CD4-positive, alpha-beta T cell treated with Interleukin-4 for 1 hour (primary cell): ENCODE measurements around the gene NCKAP5.

Experiments used
- DNase-seq, 2 donors: peaks; one replicate each; pipeline ENCODE4 v3.0.0-alpha.2; 2020 to 2022

Gene NCKAP5

GRCh38 chr2:133452583-133452982 lies 115.7 kb downstream of the NCKAP5 start:
- DNase-seq = no peak

DNA sequence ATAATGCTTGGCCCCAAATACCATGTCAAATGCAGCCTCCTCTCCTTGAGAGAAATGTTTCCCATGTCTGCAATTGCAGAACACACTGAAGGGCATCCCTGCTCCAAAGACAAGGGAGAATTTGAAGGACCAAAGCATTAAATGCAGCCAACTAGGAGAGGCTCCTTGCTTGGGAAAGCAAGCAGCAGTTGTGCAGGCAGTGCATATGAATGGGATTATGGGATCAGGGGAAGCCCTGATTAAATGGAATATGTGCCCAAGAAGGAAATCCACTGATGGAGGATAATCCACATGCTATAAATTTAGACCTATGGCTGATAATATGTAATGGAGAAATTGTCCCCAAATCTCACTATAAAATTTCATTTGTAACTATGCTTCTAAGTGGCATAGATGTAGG lies 116.1 kb downstream of the NCKAP5 start:
- no peak for DNase-seq

GRCh38 chr2:133448195-133448594 lies 120.1 kb downstream of the NCKAP5 start:
- no peak for DNase-seq

- no peak for DNase-seq
Observed at GRCh38 chr2:133447303-133447702, 121.0 kb downstream of the NCKAP5 start.

- DNase-seq = no peak
Observed at GRCh38 chr2:133444465-133444864, 123.8 kb downstream of the NCKAP5 start.

DNA sequence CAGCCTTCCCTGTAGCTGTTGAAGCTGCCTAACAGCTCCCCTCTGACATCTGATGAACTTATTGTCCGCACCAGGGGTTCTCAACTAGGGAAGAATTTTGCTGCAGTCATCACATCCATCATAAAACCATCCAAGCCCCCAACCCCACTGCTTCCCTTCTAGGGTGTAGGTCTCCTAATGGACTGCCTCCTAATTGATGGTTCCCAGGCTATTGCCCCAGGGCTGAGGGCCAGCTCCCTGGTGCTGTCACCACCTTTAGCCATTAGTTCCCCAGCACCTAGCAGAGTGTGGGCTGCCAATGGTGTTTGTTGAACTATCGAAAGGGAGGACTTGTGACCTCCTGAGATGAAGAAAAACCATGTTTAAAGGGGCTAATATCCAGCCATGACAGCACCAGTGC lies 125.9 kb downstream of the NCKAP5 start:
- no peak for DNase-seq

GRCh38 chr2:133439565-133439920 lies 128.7 kb downstream of the NCKAP5 start:
- no peak for DNase-seq

DNA sequence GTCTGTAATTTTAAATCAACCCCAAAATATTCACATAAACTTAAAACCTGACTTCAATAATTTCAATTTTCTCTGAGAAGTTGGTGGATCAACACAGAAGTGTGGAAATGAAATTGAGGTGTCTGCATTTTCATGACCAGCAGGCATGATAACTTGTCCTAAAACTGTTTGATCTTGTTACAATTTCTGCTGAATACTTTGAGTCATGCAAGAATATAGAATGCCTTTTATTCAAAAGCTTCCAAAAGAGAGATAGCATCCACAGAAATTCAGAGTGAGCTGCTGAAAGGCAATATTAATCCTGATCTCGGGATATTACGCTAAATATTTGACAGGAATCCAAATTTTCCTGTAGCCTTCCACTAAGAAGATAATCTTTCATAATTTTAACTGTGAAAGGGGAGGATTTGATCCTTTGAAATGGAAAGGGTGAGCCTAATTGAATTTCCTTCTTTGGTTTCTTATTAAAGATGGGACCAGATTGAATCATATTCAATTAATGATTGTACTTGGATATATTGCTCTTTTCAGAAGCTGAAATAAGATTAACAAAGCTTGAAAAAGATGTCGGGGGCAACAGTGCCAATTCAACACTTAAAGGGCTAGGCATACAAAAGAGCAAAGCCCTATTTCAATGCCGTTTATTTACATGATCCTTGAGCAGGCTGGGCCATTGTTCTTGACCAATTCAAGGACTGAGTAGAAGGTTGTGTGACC lies 129.3 kb downstream of the NCKAP5 start:
- no peak for DNase-seq

GRCh38 chr2:133438026-133438425 lies 130.2 kb downstream of the NCKAP5 start:
- no peak for DNase-seq

DNA sequence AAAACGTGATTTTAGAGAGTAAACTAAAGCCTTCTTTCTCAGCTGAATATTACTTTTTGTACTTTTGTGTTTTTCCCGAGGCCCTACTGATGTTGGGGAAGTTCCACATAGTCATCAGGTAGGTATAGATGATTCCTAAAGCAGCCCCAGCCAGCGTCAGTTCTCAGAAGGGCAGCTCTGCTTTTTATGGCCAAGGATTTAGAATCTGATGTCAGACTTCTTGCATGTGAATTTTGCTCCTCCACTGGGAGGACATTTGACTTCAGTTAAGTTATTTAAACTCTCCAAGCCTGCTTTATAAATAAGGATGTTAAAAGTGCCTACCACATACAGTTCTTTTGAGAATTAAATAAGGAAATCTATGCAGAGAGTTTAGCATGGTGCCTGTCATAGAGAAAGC lies 130.8 kb downstream of the NCKAP5 start:
- DNase-seq = no peak

DNA sequence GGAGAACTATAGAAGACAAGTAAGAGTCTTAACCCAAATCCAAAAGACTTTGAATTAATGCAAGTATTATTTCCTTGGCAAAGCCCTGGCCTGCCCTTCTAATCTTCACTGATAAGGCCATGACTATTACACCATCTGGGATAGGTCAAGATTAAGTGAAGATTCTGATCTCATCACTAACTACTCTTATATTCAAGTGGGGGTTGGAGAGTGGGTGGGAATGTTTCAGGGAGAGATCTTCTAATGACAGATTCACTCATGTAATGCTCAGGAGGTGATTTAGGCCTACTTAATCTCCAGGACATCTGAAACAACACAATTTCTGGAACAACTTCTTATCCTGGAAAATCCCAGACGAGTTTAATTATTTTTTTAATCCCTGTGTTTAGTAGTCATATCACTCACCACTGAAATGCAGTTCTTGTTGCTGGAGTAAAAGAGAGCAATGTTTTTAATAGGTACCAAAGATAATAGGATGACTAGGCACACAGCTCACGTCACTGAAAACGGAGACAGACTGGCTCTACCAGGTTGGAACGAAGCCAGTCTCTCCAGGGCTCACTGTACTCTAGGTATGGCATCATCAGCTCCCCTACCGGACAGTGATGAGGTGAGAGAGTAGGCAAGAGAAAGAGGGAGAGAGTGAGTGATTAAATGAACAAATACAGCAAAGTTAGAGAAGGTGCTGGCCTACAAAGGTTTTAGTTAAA lies 133.1 kb downstream of the NCKAP5 start:
- DNase-seq = no peak

- DNase-seq = no peak
Observed at GRCh38 chr2:133433455-133434451, 134.5 kb downstream of the NCKAP5 start.

- DNase-seq = no peak
Observed at GRCh38 chr2:133432778-133433177, 135.5 kb downstream of the NCKAP5 start.

DNA sequence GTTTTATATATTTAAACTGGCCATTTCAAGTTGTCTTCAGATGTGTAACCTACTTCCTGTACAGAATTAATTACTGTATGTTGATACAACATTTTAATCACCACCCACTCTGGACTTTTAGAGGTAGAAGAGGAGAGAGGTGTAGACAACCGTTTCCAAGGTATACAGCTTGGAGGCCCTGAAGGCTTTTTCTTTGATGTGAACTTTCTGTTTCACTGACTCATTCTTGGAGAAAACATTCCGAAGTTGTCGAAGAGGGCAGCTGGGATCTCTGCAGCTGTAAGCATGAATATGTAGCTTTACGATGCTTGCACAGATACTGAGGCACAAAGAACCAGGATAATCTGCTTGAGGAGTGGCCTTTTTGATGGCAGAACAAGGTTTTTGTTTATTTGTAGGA lies 137.0 kb downstream of the NCKAP5 start:
- DNase-seq = no peak

DNA sequence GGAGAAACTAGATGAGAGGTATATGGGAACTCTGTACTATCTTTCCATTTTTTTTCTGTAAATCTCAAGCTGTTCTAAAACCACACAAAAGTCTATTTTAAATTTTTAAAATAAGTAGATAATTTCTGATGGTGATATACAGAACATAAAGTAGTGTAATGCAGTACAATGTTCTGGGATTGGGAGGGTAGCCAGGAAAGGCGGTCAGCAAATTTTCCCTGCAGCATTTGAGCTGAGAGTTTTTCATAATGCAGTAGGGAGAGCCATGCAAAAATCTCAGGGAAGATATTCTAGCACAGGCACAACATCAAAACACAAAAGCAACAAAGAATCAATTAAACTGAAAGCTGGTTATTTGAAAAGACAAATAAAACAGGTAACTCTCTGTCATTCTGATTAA lies 141.5 kb downstream of the NCKAP5 start:
- no peak for DNase-seq

DNA sequence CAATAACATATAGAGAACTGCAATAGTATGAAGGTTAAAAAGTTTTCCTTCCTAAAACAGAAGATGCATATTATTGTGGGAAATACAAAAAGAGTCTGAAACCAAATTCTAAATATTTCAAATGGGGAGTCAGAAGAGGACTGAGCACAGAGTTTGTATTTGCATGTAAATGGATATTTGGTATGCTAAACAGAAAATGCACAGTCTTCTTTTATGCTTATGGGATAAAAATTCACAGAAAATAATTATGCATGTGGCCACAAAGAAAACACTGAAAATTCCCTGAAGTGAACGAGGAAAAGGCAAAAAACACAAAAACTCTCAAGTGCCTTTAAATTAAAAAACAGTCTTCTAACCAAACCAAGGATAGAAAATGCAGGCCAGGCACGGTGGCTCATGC lies 142.7 kb downstream of the NCKAP5 start:
- no peak for DNase-seq

- no peak for DNase-seq
Observed at GRCh38 chr2:133424876-133425275, 143.4 kb downstream of the NCKAP5 start.

- no peak for DNase-seq
Observed at GRCh38 chr2:133422931-133423351, 145.3 kb downstream of the NCKAP5 start.

- no peak for DNase-seq
Observed at GRCh38 chr2:133421516-133422324, 146.5 kb downstream of the NCKAP5 start.

- DNase-seq = no peak
Observed at GRCh38 chr2:133420788-133421187, 147.5 kb downstream of the NCKAP5 start.

- DNase-seq = no peak
Observed at GRCh38 chr2:133418671-133419070, 149.6 kb downstream of the NCKAP5 start.

DNA sequence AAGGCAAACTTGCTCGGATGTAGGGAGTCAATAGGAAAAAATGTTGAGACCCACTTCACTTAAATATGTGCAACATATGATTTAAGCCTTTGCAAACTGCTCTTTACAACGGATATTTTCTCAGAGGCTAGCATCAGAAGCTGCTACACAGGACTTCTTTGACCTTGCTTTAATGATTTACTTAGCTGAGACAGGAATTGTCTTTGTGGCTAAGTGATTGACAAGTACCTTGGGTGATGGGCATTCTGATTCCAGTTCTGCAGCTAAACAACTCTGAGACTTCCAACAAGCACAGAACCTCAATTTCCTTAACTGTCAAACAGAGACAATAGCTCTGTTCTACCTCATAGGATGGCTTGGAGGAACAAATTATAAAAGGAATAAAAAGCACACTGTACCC lies 150.2 kb downstream of the NCKAP5 start:
- DNase-seq = no peak

GRCh38 chr2:133417415-133417814 lies 150.8 kb downstream of the NCKAP5 start:
- no peak for DNase-seq
